Adrenal gland (tissue), 5 donors: ENCODE results near the gene GTPBP2.

ENCODE experiments used
- POLR2A ChIP-seq, 2 donors: fragments of 450-650 bp; IDR thresholded peaks; one replicate each; pipeline ENCODE4 v1.6.1; 2017; ENCODE audit warnings: antibody characterized with exemption in 2 of 2, mild to moderate bottlenecking in 2 of 2, moderate library complexity in 1 of 2
- TF ChIP-seq, protein P1 (sequence below), 6 experiments: fragments of 450-650 bp in 4 of 6; fragments of 200-600 bp in 2 of 6; sonication (generic) in 1 of 6; IDR thresholded peaks; 1 replicate in 5 of 6; 2 replicates in 1 of 6; pipeline versions ENCODE4 v1.5.1 to v1.8.0; 2016 to 2021; ENCODE audit warnings: antibody characterized with exemption in 6 of 6, mild to moderate bottlenecking in 2 of 6, moderate library complexity in 1 of 6
- donor health status: DM: no; HTN: no; CAD: no.

- TF ChIP-seq, protein P1, sequence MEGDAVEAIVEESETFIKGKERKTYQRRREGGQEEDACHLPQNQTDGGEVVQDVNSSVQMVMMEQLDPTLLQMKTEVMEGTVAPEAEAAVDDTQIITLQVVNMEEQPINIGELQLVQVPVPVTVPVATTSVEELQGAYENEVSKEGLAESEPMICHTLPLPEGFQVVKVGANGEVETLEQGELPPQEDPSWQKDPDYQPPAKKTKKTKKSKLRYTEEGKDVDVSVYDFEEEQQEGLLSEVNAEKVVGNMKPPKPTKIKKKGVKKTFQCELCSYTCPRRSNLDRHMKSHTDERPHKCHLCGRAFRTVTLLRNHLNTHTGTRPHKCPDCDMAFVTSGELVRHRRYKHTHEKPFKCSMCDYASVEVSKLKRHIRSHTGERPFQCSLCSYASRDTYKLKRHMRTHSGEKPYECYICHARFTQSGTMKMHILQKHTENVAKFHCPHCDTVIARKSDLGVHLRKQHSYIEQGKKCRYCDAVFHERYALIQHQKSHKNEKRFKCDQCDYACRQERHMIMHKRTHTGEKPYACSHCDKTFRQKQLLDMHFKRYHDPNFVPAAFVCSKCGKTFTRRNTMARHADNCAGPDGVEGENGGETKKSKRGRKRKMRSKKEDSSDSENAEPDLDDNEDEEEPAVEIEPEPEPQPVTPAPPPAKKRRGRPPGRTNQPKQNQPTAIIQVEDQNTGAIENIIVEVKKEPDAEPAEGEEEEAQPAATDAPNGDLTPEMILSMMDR (IDR thresholded peaks at IDR 0.05): no peak
- no peak for TF ChIP-seq POLR2A (IDR thresholded peaks at IDR 0.05)
These were observed 49.9 kb downstream of the GTPBP2 start for GRCh38 chr6:43579171-43579570.
